Cardiac muscle cell (in vitro differentiated cells and primary cell): ENCODE measurements around the gene COL4A2. TPM values are rescaled to one million over a fixed set of nuclear protein-coding genes. Genes with fewer than 3 reads are reported as not detected.
"Not testable (repeated sequence)": the region's sequence is repeated elsewhere in the genome, so short reads cannot be mapped to it uniquely, and the experiment has no call there.

ENCODE experiments used
- DNase-seq, 2 donors: peaks; one replicate each; pipeline versions ENCODE4 v3.0.0 to v3.0.0-alpha.2; 2010 to 2017; ENCODE audit warnings: low read depth in 1 of 2, low spot score in 1 of 2
- H3K27ac ChIP-seq: fragments of 200-600 bp; sonication (generic); 2 replicates; pipeline ENCODE4 v1.5.1; 2016
- H3K27me3 ChIP-seq: fragments of 200-600 bp; sonication (generic); 2 replicates; pipeline ENCODE4 v1.6.0; 2016; ENCODE audit warnings: control low read depth
- H3K36me3 ChIP-seq: fragments of 200-600 bp; sonication (generic); 2 replicates; pipeline ENCODE4 v1.5.1; 2016; ENCODE audit warnings: control low read depth
- H3K4me1 ChIP-seq: fragments of 200-600 bp; sonication (generic); 2 replicates; pipeline ENCODE4 v1.8.1; 2017; ENCODE audit warnings: low read depth, mild to moderate bottlenecking, mixed run types
- H3K4me3 ChIP-seq: fragments of 200-600 bp; sonication (generic); 2 replicates; pipeline ENCODE4 v1.5.1; 2016; ENCODE audit warnings: mild to moderate bottlenecking
- H3K9me3 ChIP-seq: fragments of 200-600 bp; sonication (generic); 2 replicates; pipeline ENCODE4 v1.5.1; 2017; ENCODE audit warnings: low read depth, mild to moderate bottlenecking, control low read depth
- polyA plus RNA-seq: library from polyadenylated mRNA; unstranded; fragments of >200 nt; fragmentation: Nextera tagmentation; extraction: Ambion mirVana; gene quantifications from 2 replicates; pipeline ENCODE4 v1.2.1, GENCODE V29; 2016
- total RNA-seq: library from RNA; depleted of rRNA; stranded (reverse); fragments of >200 nt; gene quantifications from 2 replicates; pipeline ENCODE4 v1.2.3, GENCODE V29; 2016
- TF ChIP-seq, protein P1 (sequence below): IDR thresholded peaks from 2 replicates; pipeline ENCODE4 v1.5.1; 2012; ENCODE audit warnings: low read depth, mild to moderate bottlenecking, low read length

Gene COL4A2
- total and polyA plus RNA-seq, 2 experiments from 2014 or later, result 184 to 516 TPM

DNA sequence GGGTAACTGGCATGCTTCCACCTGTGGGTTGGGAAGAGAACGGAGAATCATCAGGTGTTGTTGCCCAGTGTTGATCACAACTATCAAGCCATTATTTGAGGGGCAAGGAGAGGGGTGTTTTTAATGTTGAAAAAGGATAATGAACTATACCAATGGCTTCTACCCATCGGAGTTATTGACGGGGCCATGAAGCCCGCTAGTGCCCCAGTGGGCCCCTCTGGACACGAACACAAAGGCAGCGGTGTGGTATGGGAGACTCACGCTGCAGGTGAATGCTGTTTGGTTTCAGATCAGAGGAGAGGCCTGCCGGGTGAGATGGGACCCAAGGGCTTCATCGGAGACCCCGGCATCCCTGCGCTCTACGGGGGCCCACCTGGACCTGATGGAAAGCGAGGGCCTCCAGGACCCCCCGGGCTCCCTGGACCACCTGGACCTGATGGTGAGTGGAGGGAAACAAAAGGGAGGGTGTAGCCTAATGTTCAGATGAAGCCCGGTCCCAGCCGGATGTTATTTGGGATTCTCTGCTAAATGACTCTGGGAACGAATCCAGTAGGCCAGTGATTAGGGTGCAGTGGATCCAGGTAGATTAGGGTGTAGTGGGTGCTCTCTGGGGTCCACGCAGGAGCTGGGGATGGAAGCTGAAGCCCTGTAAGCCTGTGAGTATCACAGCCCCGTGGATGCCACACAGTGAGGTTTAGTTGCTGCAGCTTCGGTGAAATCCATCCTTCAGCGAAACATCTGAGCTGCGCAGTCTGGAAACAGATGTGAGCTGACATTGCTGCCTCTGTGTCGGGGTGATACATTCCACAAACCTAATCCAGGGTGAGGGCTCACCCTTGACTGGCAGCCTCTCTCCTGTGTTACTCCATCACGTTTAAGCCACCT lies 143.2 kb downstream of the COL4A2 start:
- TF ChIP-seq, protein P1, sequence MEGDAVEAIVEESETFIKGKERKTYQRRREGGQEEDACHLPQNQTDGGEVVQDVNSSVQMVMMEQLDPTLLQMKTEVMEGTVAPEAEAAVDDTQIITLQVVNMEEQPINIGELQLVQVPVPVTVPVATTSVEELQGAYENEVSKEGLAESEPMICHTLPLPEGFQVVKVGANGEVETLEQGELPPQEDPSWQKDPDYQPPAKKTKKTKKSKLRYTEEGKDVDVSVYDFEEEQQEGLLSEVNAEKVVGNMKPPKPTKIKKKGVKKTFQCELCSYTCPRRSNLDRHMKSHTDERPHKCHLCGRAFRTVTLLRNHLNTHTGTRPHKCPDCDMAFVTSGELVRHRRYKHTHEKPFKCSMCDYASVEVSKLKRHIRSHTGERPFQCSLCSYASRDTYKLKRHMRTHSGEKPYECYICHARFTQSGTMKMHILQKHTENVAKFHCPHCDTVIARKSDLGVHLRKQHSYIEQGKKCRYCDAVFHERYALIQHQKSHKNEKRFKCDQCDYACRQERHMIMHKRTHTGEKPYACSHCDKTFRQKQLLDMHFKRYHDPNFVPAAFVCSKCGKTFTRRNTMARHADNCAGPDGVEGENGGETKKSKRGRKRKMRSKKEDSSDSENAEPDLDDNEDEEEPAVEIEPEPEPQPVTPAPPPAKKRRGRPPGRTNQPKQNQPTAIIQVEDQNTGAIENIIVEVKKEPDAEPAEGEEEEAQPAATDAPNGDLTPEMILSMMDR, result no peak
- DNase-seq, result no peak
- H3K9me3 ChIP-seq, result no peaks in the 10 kb centered on the region
- no peak overlapping the region for H3K27ac ChIP-seq
- peaks cover 7% of the 10 kb centered on the region for H3K36me3 ChIP-seq
- no peaks in the 10 kb centered on the region for H3K27me3 ChIP-seq
- peaks cover 8% of the 10 kb centered on the region for H3K4me1 ChIP-seq
- H3K4me3 ChIP-seq, result no peak overlapping the region

DNA sequence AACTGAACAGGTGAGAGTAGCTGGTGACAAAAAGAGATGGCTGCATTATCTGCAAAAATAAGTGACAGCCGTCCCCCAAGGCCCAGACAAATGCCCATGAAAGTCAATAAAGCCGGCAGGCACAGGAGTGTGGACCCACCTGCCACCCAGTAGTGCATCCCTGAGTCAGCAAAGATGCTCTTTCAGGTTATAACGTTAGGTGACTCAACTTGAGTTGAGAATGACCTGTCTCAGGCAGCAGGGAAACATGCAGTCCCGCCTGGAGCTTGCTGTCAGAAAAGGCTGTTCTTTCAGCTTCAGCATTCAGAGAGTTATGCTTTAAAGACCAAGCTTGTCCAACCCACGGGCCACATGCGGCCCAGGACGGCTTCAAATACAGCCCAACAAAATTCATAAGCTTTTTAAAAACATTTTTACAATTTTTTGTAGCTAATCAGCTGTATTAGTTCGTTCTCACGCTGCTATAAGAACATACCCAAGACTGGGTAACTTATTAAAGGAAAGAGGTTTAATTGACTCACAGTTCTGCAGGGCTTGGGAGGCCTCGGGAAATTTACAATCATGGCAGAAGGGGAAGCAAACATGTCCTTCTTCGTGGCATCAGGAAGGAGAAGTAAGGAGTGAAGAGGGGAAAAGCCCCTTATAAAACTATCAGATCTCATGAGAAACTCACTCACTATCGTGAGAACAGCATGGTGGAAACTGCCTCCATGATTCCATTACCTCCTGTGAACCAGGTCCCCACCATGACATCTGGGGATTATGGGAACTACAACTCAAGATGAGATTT lies 144.1 kb downstream of the COL4A2 start:
- no peak for DNase-seq
- Histone ChIP-seq H3K9me3 (no peaks in the 10 kb centered on the region), H3K36me3 (peaks cover 7% of the 10 kb centered on the region), H3K4me1 (peaks cover 8% of the 10 kb centered on the region), H3K4me3 (no peak overlapping the region), H3K27ac (no peak overlapping the region), H3K27me3 (no peaks in the 10 kb centered on the region)
- TF ChIP-seq, protein P1, result no peak

DNA sequence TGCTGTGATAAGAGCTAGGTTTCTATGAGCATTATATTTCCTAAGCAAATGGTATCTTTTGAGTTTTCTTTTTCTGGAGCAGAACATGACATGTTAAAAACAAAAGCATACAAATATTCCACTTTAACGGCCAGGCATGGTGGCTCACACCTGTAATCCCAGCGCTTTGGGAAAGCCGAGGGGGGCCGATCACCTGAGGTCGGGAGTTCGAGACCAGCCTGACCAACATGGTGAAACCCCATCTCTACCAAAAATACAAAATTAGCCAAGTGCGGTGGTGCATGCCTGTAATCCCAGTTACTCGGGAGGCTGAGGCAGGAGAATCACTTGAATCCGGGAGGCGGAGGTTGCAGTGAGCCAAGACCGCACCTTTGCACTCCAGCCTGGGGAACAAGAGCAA lies 146.0 kb downstream of the COL4A2 start:
- H3K27ac ChIP-seq, H3K9me3 ChIP-seq, H3K4me3 ChIP-seq, H3K4me1 ChIP-seq, H3K27me3 ChIP-seq, H3K36me3 ChIP-seq, DNase-seq: not testable (repeated sequence)

DNA sequence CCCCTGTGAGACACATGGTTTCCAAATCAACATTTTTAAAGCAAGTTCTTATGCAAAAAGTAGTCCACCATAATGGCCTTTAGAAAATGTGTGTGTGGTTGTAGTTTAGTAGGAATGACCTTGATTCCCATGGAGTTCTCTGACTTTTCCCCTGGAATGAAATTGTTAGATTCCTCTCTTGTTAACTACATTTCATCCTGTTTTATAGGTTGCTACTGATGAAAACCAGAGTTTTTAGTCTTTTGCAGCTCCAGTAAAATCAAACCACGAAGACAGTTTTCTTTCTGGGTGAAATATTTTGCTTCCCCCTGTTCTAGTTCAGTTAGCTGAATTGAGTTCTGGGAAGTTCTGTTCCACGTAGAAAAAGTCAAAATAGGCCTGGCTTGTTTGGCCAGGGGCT lies 146.7 kb downstream of the COL4A2 start:
- H3K27me3 ChIP-seq, result no peaks in the 10 kb centered on the region
- H3K36me3 ChIP-seq, result peaks cover 4% of the 10 kb centered on the region
- no peak for DNase-seq
- H3K27ac ChIP-seq, result no peak overlapping the region
- TF ChIP-seq, protein P1, result no peak
- no peaks in the 10 kb centered on the region for H3K4me1 ChIP-seq
- H3K9me3 ChIP-seq, result no peaks in the 10 kb centered on the region
- H3K4me3 ChIP-seq, result no peak overlapping the region

DNA sequence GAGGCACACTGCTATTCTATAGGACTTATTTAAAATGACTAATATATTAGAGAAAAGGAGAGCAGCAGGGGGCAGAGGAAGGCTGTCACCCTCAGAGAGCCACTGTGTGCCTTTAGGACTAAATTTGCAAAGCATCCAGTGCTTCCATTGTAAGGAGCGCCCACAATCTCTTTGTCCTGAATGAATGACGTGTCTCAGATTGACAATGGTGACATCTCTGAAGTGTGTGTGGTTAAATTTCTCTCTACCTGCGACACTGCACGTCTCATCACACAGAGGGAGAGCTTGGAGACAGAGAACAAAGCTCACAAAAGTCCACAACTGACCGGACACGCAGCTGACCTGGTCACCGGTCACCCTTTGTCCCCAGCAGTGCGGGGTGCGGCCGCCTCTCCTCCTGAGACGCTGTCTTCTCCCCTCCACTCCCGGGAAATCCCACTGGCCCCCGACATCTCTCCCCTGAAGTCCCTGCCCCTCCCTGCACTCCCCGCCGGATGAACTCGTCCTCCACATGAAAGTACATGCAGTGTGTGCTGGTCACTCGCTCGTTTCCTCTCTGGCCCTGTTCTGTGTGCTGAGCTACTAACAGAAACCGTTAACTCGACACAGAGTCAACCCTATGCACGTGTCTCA lies 147.3 kb downstream of the COL4A2 start:
- no peak overlapping the region for H3K4me3 ChIP-seq
- no peaks in the 10 kb centered on the region for H3K9me3 ChIP-seq
- peaks cover 4% of the 10 kb centered on the region for H3K36me3 ChIP-seq
- TF ChIP-seq, protein P1, result no peak
- no peaks in the 10 kb centered on the region for H3K4me1 ChIP-seq
- no peak for DNase-seq
- H3K27ac ChIP-seq, result no peak overlapping the region
- H3K27me3 ChIP-seq, result no peaks in the 10 kb centered on the region
